Measurements from ENCODE around the gene HECW1. TPM values are rescaled to one million over a fixed set of nuclear protein-coding genes. Genes with fewer than 3 reads are reported as not detected.
A peak's percentile ranks its signal among the peaks of the same experiment; 100 is the strongest.

The HECW1 gene
- total RNA-seq, 1 donor from 2014 or later: not detected

- DNase-seq (ENCODE audit: low read depth in 2 of 2): peak in 1 of 2 donors; percentile 10
Observed at GRCh38 chr7:43248961-43249822, 136.7 kb downstream of the HECW1 start.

GRCh38 chr7:43249823-43250145 is 137.3 kb downstream of the HECW1 start:
- DNase-seq (ENCODE audit: low read depth in 2 of 2): no peak

DNA sequence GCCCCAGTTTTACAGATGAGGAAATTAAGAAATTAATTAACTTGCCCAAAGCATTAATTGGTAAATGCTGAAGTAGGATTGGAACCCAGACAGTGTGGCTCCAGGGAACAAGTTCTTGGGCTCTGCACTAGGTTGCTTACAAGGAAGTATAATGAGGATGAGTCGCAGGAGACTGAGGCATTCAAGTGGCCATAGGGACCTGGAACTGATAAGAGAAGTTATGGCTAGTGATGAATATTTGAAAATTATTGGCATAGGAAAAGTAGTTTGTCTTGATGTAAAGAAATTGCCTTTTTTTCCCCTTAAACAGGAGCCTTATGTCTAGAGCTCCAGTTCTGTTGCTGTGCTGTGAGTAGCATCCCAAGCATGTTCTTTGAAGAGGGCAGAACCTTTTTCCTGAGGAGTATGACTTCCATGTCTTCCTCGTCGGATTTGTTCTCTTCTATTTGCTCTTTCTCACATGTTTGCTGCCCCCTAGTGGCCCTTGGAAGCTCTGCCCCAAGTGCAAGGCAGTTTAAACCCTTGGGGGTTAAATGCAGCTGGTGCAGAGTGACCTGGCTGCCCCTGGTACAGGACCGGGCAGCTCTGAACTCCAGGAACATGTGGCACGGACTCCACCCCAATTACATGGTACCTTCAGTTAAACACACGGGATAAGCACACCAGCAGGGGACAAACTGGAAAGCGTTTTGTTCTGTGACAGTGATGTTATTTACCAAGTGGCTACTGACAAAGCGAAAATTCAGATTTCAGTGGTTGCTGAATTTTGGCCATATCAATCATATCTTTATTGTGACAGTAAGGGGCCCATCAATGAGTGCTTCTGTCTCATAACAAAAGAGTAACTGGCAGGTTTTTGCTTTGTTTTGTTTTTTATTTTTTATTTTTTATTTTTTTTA is 148.8 kb downstream of the HECW1 start:
- DNase-seq (ENCODE audit: low read depth in 2 of 2): peak; percentile 84 to 86

GRCh38 chr7:43265139-43265538 is 152.7 kb downstream of the HECW1 start:
- DNase-seq (ENCODE audit: low read depth in 2 of 2): no peak

DNA sequence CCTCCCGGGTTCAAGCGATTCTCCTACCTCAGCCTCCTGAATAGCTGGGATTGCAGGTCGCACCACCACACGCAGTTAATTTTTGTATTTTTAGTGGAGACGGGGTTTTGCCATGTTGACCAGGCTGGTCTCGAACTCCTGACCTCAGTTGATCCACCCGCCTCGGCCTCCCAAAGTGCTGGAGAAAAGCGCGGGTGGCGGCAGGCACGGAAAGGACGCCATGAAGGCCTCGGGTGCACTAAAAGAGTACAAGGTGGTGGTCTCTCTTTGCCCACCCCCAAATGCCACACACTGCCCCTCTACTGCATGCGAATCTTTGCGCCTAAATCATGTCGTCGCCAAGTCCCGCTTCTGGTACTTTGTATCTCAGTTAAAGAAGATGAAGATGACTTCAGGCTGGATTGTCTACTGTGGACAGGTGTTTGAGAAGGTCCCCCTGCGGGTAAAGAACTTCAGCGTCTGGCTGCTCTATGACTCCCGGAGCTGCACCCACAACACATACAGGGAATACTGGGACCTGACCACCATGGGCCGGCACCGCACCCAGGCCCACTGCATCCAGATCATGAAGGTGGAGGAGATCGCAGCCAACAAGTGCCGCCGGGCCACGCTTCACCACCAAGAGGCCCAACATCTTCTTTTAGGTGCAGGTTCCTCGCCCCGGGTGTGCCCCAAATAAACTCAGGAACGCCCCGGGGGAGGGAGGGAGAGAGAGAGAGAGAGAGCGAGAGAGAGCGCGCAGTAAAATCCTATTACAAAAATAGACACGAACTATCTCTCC is 161.7 kb downstream of the HECW1 start:
- DNase-seq (ENCODE audit: low read depth in 2 of 2): no peak

GRCh38 chr7:43274752-43275151 is 162.3 kb downstream of the HECW1 start:
- DNase-seq (ENCODE audit: low read depth in 2 of 2): no peak

GRCh38 chr7:43276547-43276946 is 164.1 kb downstream of the HECW1 start:
- DNase-seq (ENCODE audit: low read depth in 2 of 2): no peak

DNA sequence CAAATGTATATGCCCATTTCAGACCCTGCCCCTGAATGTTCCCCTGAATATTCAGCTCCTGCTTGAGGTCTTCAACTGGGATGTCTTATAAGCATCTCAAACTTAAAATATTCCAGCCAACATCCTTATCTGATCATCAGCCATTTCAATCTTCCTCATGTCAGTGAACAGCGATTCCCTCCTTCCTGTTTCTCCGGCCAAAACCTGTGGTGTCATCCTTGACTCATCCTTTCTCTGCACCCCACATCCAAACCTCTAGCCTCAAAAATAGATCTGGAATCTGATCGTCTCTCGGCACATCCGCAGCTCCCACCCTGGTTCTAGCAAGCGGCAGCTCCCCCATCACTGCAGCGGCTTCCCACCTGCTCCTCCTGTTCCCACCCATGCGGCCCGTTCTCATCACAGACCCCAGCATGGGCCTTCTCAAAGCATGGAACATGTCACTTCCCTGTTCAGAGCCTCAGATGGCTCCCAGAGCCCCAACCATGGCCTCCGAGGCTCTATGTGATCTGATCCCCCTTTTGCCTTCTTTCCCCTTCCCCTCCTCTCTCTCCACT is 165.7 kb downstream of the HECW1 start:
- no peak for DNase-seq (ENCODE audit: low read depth in 2 of 2)

DNA sequence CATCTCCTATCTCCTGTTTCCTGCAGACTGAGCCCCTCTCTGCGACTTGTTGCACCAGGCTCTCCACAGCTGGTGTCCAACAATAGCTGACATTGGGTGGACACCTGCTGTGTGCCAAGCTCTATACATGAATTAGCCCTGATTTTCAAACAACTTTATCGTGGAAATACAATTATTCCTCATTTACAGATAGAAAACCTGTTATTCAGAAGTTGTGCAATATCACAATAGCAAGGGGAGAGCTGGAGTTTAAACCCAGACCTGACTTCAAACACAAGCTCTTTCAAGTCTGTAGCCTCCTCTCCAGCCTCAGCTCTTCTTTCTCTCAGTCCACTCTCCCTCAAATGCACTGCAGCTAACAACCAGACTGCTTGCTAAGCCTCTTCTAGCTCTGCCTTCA is 168.8 kb downstream of the HECW1 start:
- no peak for DNase-seq (ENCODE audit: low read depth in 2 of 2)

DNA sequence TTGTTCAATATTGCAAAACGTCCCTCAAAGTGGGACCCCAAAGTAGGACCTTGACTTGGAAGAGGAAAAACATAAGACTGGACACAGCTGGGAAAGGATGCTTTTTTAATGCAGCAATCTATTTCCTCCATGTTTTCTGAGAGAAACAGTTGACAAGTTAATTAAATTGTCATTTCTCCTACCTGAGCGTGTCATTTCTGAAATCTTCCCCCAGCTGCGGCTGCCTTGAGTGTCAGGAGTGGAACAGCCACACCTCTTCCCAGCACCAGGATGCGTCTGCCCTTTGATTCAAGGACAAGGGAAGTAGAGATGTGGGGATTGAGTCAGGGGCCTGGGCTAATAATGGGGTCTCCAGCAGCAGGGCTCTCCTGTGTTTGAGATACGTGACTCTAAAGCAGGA is 171.3 kb downstream of the HECW1 start:
- DNase-seq (ENCODE audit: low read depth in 2 of 2): no peak

DNA sequence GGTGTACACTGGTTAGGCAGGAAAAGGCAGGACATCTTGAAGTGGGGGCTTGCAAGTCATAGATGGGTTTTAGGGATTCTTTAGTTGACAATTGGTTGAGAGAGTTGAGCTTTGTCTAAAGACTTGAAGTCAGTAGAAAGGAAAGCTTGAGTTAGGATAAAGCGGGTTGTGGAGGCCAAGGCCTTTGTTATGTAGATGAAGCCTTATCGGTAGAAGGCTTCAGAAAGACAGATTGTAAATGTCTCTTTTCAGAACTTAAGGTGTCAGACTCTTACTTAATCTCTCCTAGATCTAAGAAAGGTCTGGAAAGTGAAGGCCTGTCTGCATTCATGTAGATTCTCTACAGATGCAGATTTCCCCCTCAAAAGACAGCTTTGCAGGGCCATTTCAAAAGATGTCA is 177.4 kb downstream of the HECW1 start:
- no peak for DNase-seq (ENCODE audit: low read depth in 2 of 2)

DNA sequence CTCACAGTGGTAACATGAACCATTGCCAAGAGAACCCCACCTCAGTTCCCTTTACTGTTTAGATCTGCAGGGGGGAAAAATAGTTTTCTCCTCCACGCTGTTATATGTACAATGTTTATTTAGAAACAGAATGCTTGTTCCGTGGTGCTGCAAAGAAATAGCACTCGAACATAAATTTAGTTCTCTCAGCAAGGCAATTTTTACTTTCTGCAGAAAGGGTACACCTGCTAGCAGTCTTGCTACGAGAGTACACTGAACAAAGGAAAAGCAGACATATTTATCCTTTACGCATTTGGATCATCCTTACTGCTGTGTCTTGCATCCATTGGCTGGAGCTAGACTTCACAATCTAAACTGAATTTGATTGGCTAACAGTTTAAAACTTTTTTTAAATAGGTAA is 178.5 kb downstream of the HECW1 start:
- DNase-seq (ENCODE audit: low read depth in 2 of 2): no peak

DNA sequence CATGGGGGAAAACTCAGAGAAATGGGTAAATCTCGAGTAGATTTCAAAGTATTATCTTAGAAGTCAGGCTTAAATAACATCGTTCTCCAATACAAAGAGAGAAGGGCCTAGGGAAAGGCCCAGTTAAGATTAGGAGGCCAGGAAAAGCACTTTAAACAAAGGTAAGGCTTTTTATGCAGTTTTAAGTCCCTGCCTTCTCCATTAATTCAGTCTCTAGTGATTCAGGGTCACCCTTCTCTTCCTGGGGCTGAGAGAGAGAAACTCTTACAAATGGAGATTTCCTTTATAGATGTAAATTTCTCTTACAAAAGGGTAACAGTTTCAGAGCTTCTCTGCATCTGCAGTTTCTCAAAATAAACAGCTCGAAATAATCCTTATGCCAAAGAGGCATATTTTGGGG is 179.3 kb downstream of the HECW1 start:
- no peak for DNase-seq (ENCODE audit: low read depth in 2 of 2)

DNA sequence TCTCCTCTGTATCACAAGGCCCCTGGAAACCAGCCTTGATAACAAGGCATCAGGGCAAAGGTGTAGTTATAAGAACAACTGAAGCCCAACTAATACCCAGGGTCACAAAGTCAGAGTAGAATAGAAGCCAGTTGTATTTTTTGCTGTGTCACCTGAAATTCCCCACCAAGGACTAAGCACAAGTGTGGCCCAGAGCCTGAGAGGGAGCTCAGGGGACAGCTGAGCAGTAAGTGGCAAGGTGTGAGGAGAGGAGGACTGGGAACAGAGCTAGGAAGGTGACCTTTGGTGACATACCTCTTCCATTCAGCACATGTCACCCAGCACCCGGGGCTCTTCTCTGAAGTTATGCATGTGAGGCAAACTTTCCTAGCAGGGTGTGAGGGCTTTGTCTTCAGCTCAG is 179.9 kb downstream of the HECW1 start:
- no peak for DNase-seq (ENCODE audit: low read depth in 2 of 2)

DNA sequence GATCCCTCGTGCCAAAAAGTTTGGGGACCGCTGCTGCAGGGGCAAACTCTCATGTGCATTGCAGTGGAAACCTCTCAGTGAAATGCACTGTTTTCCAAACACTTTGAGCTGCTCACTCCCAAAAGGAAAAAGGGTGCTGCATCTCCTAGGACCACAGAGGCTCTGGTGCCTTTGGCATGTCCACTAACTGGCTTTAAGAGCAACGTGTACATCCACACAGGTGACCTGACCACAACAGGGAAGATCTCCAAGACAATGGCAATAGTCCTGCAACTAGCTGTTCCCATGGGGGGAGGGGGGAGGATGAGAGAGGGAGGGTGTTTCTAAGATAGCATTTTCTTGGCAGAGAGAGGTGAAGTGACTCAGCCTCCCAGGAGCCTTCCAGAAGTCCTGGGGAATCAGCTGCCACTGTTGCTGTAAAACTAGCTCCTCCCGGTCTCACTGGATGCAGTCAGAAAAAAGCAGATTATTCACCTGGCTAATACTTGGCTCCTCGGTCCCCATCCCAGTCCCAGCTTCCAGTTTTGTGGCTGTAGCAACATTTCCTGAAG is 181.7 kb downstream of the HECW1 start:
- DNase-seq (ENCODE audit: low read depth in 2 of 2): peak in 1 of 2 donors; percentile 12

DNA sequence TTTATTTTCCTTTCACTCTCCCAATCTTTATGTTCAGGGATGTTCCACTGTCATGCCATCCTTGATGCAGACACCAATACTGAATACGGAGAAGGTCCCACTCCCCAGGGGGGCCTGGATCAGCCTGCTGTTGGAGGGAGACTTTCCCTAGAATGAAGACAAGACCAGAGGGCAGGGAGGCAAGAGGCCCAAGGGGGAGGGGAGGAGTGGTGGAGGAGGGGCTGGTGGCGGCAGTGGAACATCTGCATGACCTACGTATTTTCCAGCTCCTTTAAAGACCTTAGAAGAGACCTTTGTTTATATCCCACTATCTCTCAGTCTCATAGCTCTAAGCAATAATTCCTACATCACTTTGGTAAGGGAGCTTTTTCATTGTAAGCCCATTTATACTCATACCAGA is 183.0 kb downstream of the HECW1 start:
- DNase-seq (ENCODE audit: low read depth in 2 of 2): no peak

GRCh38 chr7:43296306-43296705 is 183.9 kb downstream of the HECW1 start:
- DNase-seq (ENCODE audit: low read depth in 2 of 2): no peak

- DNase-seq (ENCODE audit: low read depth in 2 of 2): no peak
Observed at GRCh38 chr7:43298617-43299016, 186.2 kb downstream of the HECW1 start.

GRCh38 chr7:43300121-43300520 is 187.7 kb downstream of the HECW1 start:
- DNase-seq (ENCODE audit: low read depth in 2 of 2): no peak

DNA sequence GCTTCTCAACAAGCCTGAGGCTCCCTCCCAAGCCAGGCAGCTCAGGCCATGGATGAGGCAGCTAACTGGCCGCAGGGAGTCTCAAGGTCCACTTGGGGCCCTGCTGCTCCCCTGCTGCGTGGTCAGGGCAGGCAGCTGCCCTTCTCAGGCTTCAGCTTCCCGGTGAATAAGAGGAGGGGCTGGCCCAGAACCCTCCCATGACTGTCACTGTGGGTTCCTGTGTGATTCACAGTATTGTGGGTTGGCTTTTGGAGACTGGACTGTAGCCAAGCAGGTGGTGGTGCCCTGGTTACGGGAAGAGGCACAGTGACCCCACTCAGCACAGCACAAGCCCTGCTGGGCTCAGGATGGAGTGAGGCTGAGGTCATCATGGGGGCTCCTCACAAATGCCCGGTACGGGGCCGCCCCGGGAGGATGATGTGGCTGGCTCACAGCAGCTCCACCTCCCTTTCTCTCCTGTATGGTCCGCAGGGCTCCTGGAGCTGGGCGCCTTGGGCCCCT is 189.8 kb downstream of the HECW1 start:
- peak; percentile 2 to 11 for DNase-seq (ENCODE audit: low read depth in 2 of 2)

Data from lung microvascular endothelial cell (primary cell).